Measurements from ENCODE around the gene DOCK9. TPM values are rescaled to one million over a fixed set of nuclear protein-coding genes. Genes with fewer than 3 reads are reported as not detected.

Gene DOCK9
- total RNA-seq, 1 experiment from 2014 or later, result 6.7 TPM

- H3K9me3 ChIP-seq (ENCODE audit: low read length), result no peaks in the 10 kb centered on the region
- H3K4me2 ChIP-seq (ENCODE audit: low read depth, low read length, poor library complexity, severe bottlenecking), result no peak overlapping the region
- no peaks in the 10 kb centered on the region for H3K27me3 ChIP-seq (ENCODE audit: low read length)
- H3K9me2 ChIP-seq (replicated peaks; ENCODE audit: insufficient read depth, low read length), result no peaks in the 10 kb centered on the region
- H3K79me2 ChIP-seq (ENCODE audit: low read length), result no peaks in the 10 kb centered on the region
- no peak overlapping the region for H3K9ac ChIP-seq (ENCODE audit: low read length)
- H2AFZ ChIP-seq (ENCODE audit: low read length), result no peak overlapping the region
- H4K20me1 ChIP-seq (ENCODE audit: insufficient read depth, low read depth, low read length), result no peaks in the 10 kb centered on the region
- no peaks in the 10 kb centered on the region for H3K36me3 ChIP-seq (ENCODE audit: insufficient read depth, low read length)
- no peaks in the 10 kb centered on the region for H3K4me1 ChIP-seq (ENCODE audit: low read length)
- DNase-seq, result no peak
- no peak overlapping the region for H3K4me3 ChIP-seq (ENCODE audit: low read length)
- no peak overlapping the region for H3K27ac ChIP-seq (ENCODE audit: low read length)
Observed at GRCh38 chr13:98798849-98799645, 178.8 kb downstream of the DOCK9 start.

- no peak overlapping the region for H3K9ac ChIP-seq (ENCODE audit: low read length)
- no peaks in the 10 kb centered on the region for H4K20me1 ChIP-seq (ENCODE audit: insufficient read depth, low read depth, low read length)
- no peaks in the 10 kb centered on the region for H3K4me1 ChIP-seq (ENCODE audit: low read length)
- H2AFZ ChIP-seq (ENCODE audit: low read length), result no peak overlapping the region
- no peaks in the 10 kb centered on the region for H3K36me3 ChIP-seq (ENCODE audit: insufficient read depth, low read length)
- no peaks in the 10 kb centered on the region for H3K9me2 ChIP-seq (replicated peaks; ENCODE audit: insufficient read depth, low read length)
- no peaks in the 10 kb centered on the region for H3K9me3 ChIP-seq (ENCODE audit: low read length)
- H3K27ac ChIP-seq (ENCODE audit: low read length), result no peak overlapping the region
- no peak overlapping the region for H3K4me3 ChIP-seq (ENCODE audit: low read length)
- H3K79me2 ChIP-seq (ENCODE audit: low read length), result no peaks in the 10 kb centered on the region
- H3K27me3 ChIP-seq (ENCODE audit: low read length), result no peaks in the 10 kb centered on the region
- DNase-seq, result no peak
- no peak overlapping the region for H3K4me2 ChIP-seq (ENCODE audit: low read depth, low read length, poor library complexity, severe bottlenecking)
Observed at GRCh38 chr13:98797456-98797855, 180.4 kb downstream of the DOCK9 start.

GRCh38 chr13:98796798-98797197 is 181.1 kb downstream of the DOCK9 start:
- Histone ChIP-seq H3K27me3 (ENCODE audit: low read length) (no peaks in the 10 kb centered on the region), H3K27ac (ENCODE audit: low read length) (no peak overlapping the region), H3K9me3 (ENCODE audit: low read length) (no peaks in the 10 kb centered on the region), H4K20me1 (ENCODE audit: insufficient read depth, low read depth, low read length) (no peaks in the 10 kb centered on the region), H3K36me3 (ENCODE audit: insufficient read depth, low read length) (no peaks in the 10 kb centered on the region), H2AFZ (ENCODE audit: low read length) (no peak overlapping the region), H3K79me2 (ENCODE audit: low read length) (no peaks in the 10 kb centered on the region), H3K4me3 (ENCODE audit: low read length) (no peak overlapping the region), H3K4me1 (ENCODE audit: low read length) (no peaks in the 10 kb centered on the region), H3K4me2 (ENCODE audit: low read depth, low read length, poor library complexity, severe bottlenecking) (no peak overlapping the region), H3K9me2 (replicated peaks; ENCODE audit: insufficient read depth, low read length) (no peaks in the 10 kb centered on the region), H3K9ac (ENCODE audit: low read length) (no peak overlapping the region)
- DNase-seq, result no peak

- Histone ChIP-seq H3K4me2 (ENCODE audit: low read depth, low read length, poor library complexity, severe bottlenecking) (no peak overlapping the region), H3K9me3 (ENCODE audit: low read length) (no peaks in the 10 kb centered on the region), H3K27me3 (ENCODE audit: low read length) (no peaks in the 10 kb centered on the region), H3K36me3 (ENCODE audit: insufficient read depth, low read length) (no peaks in the 10 kb centered on the region), H2AFZ (ENCODE audit: low read length) (no peak overlapping the region), H3K9me2 (replicated peaks; ENCODE audit: insufficient read depth, low read length) (no peaks in the 10 kb centered on the region), H3K79me2 (ENCODE audit: low read length) (no peaks in the 10 kb centered on the region), H4K20me1 (ENCODE audit: insufficient read depth, low read depth, low read length) (no peaks in the 10 kb centered on the region), H3K27ac (ENCODE audit: low read length) (no peak overlapping the region), H3K4me3 (ENCODE audit: low read length) (no peak overlapping the region), H3K9ac (ENCODE audit: low read length) (no peak overlapping the region), H3K4me1 (ENCODE audit: low read length) (no peaks in the 10 kb centered on the region)
- DNase-seq, result no peak
Observed at GRCh38 chr13:98796191-98796590, 181.7 kb downstream of the DOCK9 start.

- no peak overlapping the region for H2AFZ ChIP-seq (ENCODE audit: low read length)
Observed at GRCh38 chr13:98795220-98795619, 182.6 kb downstream of the DOCK9 start.

GRCh38 chr13:98794498-98794897 is 183.4 kb downstream of the DOCK9 start:
- Histone ChIP-seq H3K27ac (ENCODE audit: low read length) (no peak overlapping the region), H3K36me3 (ENCODE audit: insufficient read depth, low read length) (no peaks in the 10 kb centered on the region), H3K9me2 (replicated peaks; ENCODE audit: insufficient read depth, low read length) (no peaks in the 10 kb centered on the region), H4K20me1 (ENCODE audit: insufficient read depth, low read depth, low read length) (no peaks in the 10 kb centered on the region), H3K9me3 (ENCODE audit: low read length) (no peaks in the 10 kb centered on the region), H2AFZ (ENCODE audit: low read length) (no peak overlapping the region), H3K4me3 (ENCODE audit: low read length) (no peak overlapping the region), H3K9ac (ENCODE audit: low read length) (no peak overlapping the region), H3K4me2 (ENCODE audit: low read depth, low read length, poor library complexity, severe bottlenecking) (no peak overlapping the region), H3K79me2 (ENCODE audit: low read length) (no peaks in the 10 kb centered on the region), H3K27me3 (ENCODE audit: low read length) (no peaks in the 10 kb centered on the region), H3K4me1 (ENCODE audit: low read length) (no peaks in the 10 kb centered on the region)
- no peak for DNase-seq

More at GRCh38 chr13:98795220-98795619, 182.6 kb downstream of the DOCK9 start:
- no peaks in the 10 kb centered on the region for H3K27me3 ChIP-seq (ENCODE audit: low read length)
- no peak overlapping the region for H3K27ac ChIP-seq (ENCODE audit: low read length)
- H3K36me3 ChIP-seq (ENCODE audit: insufficient read depth, low read length), result no peaks in the 10 kb centered on the region
- no peaks in the 10 kb centered on the region for H3K9me2 ChIP-seq (replicated peaks; ENCODE audit: insufficient read depth, low read length)
- no peaks in the 10 kb centered on the region for H3K79me2 ChIP-seq (ENCODE audit: low read length)
- no peak overlapping the region for H3K4me3 ChIP-seq (ENCODE audit: low read length)
- no peaks in the 10 kb centered on the region for H3K9me3 ChIP-seq (ENCODE audit: low read length)
- no peak overlapping the region for H3K4me2 ChIP-seq (ENCODE audit: low read depth, low read length, poor library complexity, severe bottlenecking)
- DNase-seq, result no peak
- H3K9ac ChIP-seq (ENCODE audit: low read length), result no peak overlapping the region
- no peaks in the 10 kb centered on the region for H3K4me1 ChIP-seq (ENCODE audit: low read length)
- H4K20me1 ChIP-seq (ENCODE audit: insufficient read depth, low read depth, low read length), result no peaks in the 10 kb centered on the region

- no peaks in the 10 kb centered on the region for H4K20me1 ChIP-seq (ENCODE audit: insufficient read depth, low read depth, low read length)
- H3K9ac ChIP-seq (ENCODE audit: low read length), result no peak overlapping the region
- DNase-seq, result no peak
- no peaks in the 10 kb centered on the region for H3K36me3 ChIP-seq (ENCODE audit: insufficient read depth, low read length)
- H3K4me3 ChIP-seq (ENCODE audit: low read length), result no peak overlapping the region
- H3K4me1 ChIP-seq (ENCODE audit: low read length), result no peaks in the 10 kb centered on the region
- H2AFZ ChIP-seq (ENCODE audit: low read length), result no peak overlapping the region
- H3K9me2 ChIP-seq (replicated peaks; ENCODE audit: insufficient read depth, low read length), result no peaks in the 10 kb centered on the region
- no peaks in the 10 kb centered on the region for H3K27me3 ChIP-seq (ENCODE audit: low read length)
- no peak overlapping the region for H3K27ac ChIP-seq (ENCODE audit: low read length)
- H3K79me2 ChIP-seq (ENCODE audit: low read length), result no peaks in the 10 kb centered on the region
- no peaks in the 10 kb centered on the region for H3K9me3 ChIP-seq (ENCODE audit: low read length)
- no peak overlapping the region for H3K4me2 ChIP-seq (ENCODE audit: low read depth, low read length, poor library complexity, severe bottlenecking)
Observed at GRCh38 chr13:98792785-98793495, 184.9 kb downstream of the DOCK9 start.

GRCh38 chr13:98792321-98792720 is 185.5 kb downstream of the DOCK9 start:
- Histone ChIP-seq H3K9me3 (ENCODE audit: low read length) (no peaks in the 10 kb centered on the region), H3K79me2 (ENCODE audit: low read length) (no peaks in the 10 kb centered on the region), H3K4me3 (ENCODE audit: low read length) (no peak overlapping the region), H3K4me1 (ENCODE audit: low read length) (no peaks in the 10 kb centered on the region), H4K20me1 (ENCODE audit: insufficient read depth, low read depth, low read length) (no peaks in the 10 kb centered on the region), H3K4me2 (ENCODE audit: low read depth, low read length, poor library complexity, severe bottlenecking) (no peak overlapping the region), H2AFZ (ENCODE audit: low read length) (no peak overlapping the region), H3K9me2 (replicated peaks; ENCODE audit: insufficient read depth, low read length) (no peaks in the 10 kb centered on the region), H3K9ac (ENCODE audit: low read length) (no peak overlapping the region), H3K36me3 (ENCODE audit: insufficient read depth, low read length) (no peaks in the 10 kb centered on the region), H3K27ac (ENCODE audit: low read length) (no peak overlapping the region), H3K27me3 (ENCODE audit: low read length) (no peaks in the 10 kb centered on the region)
- DNase-seq, result no peak

Data from Karpas-422 (cell line).